T-cell (primary cell): Measurements from ENCODE around the gene TAF8. TPM values are rescaled to one million over a fixed set of nuclear protein-coding genes. Genes with fewer than 3 reads are reported as not detected.

Experiments used
- ATAC-seq, 4 experiments: fragments of 200-7000 bp in 3 of 4; fragments of 150-1000 bp in 1 of 4; cut with Tn5 transposase; replicated peaks in 1 of 4; 1 replicate in 3 of 4; 2 replicates in 1 of 4; pipeline ENCODE4 v1.10.0; 2021; ENCODE audit warnings: moderate library complexity in 3 of 4, mild to moderate bottlenecking in 2 of 4, moderate number of reproducible peaks in 1 of 4
- CTCF ChIA-PET, 2 donors: fragments of 300-600 bp; sonication (Branson Sonifier 250); formaldehyde crosslinking; loops; one replicate each; lab custom pipeline; 2022; ENCODE audit warnings: antibody characterized with exemption in 2 of 2; lab: Charles Lee
- POLR2A ChIA-PET, 2 donors: fragments of 300-600 bp; sonication (Branson Sonifier 250); formaldehyde crosslinking; loops; one replicate each; lab custom pipeline; 2022; ENCODE audit warnings: antibody characterized with exemption in 2 of 2; lab: Charles Lee
- DNase-seq, 35 experiments: peaks; one replicate each; pipeline versions ENCODE4 v3.0.0 to v3.0.0-alpha.2; 2013 to 2023
- H3K27ac ChIP-seq: one replicate; pipeline ENCODE4 v1.5.1; 2013; ENCODE audit warnings: low read length
- H3K27me3 ChIP-seq, 2 experiments: replicated peaks in 1 of 2; 1 replicate in 1 of 2; 2 replicates in 1 of 2; pipeline versions ENCODE4 v1.6.1 to v1.7.0; 2013; ENCODE audit warnings: low read length in 1 of 2, mixed read lengths in 1 of 2; ENCODE audit not compliant: control insufficient read depth in 2 of 2, insufficient read depth in 2 of 2; ENCODE audit errors: extremely low read depth in 1 of 2
- H3K36me3 ChIP-seq, 2 donors: 1 replicate in 1 of 2; 2 replicates in 1 of 2; pipeline versions ENCODE4 v1.6.1 to v1.7.0; 2013; ENCODE audit warnings: low read length in 1 of 2; ENCODE audit not compliant: control insufficient read depth in 2 of 2, insufficient read depth in 1 of 2; ENCODE audit errors: extremely low read depth in 1 of 2
- H3K4me1 ChIP-seq, 2 experiments: 1 replicate in 1 of 2; 2 replicates in 1 of 2; pipeline versions ENCODE4 v1.6.1 to v1.7.0; 2013; ENCODE audit warnings: low read length in 2 of 2, mixed read lengths in 1 of 2; ENCODE audit not compliant: insufficient read depth in 2 of 2, control insufficient read depth in 1 of 2; ENCODE audit errors: extremely low read depth in 1 of 2
- H3K4me3 ChIP-seq, 2 donors: 1 replicate in 1 of 2; 2 replicates in 1 of 2; pipeline versions ENCODE4 v1.5.1 to v1.7.0; 2013; ENCODE audit warnings: mild to moderate bottlenecking in 2 of 2, low read length in 1 of 2, moderate library complexity in 1 of 2; ENCODE audit not compliant: control insufficient read depth in 1 of 2; ENCODE audit errors: extremely low read depth in 1 of 2
- H3K9me3 ChIP-seq: 2 replicates; pipeline ENCODE4 v1.7.0; 2013
- H3K27ac Mint-ChIP-seq, 2 donors: one replicate each; pipeline ENCODE4 v1.8.0; 2020 to 2021; ENCODE audit warnings: mild to moderate bottlenecking in 2 of 2, mixed read lengths in 2 of 2
- H3K27me3 Mint-ChIP-seq, 2 donors: one replicate each; pipeline ENCODE4 v1.8.0; 2021 to 2022; ENCODE audit warnings: mixed read lengths in 2 of 2
- H3K36me3 Mint-ChIP-seq: one replicate; pipeline ENCODE4 v1.8.0; 2021; ENCODE audit warnings: mixed read lengths
- H3K4me1 Mint-ChIP-seq, 3 donors: one replicate each; pipeline ENCODE4 v1.8.0; 2020 to 2022; ENCODE audit warnings: mixed read lengths in 3 of 3, mild to moderate bottlenecking in 1 of 3
- H3K4me3 Mint-ChIP-seq, 3 donors: one replicate each; pipeline ENCODE4 v1.8.0; 2020 to 2022; ENCODE audit warnings: mild to moderate bottlenecking in 3 of 3, mixed read lengths in 3 of 3, moderate library complexity in 3 of 3
- H3K9me3 Mint-ChIP-seq, 3 donors: one replicate each; pipeline ENCODE4 v1.8.0; 2020 to 2022; ENCODE audit warnings: mixed read lengths in 3 of 3
- WGBS: methylation state at CpG from one replicate; pipeline ENCODE4 v1.1.5; 2013; ENCODE audit warnings: missing lambda C conversion rate; ENCODE audit not compliant: insufficient coverage; 5-methylcytosine and 5-hydroxymethylcytosine counted together
- total RNA-seq, 35 experiments: library from RNA in 6 of 35; stranded (reverse) in 6 of 35; fragments of 120-200 nt in 1 of 35; gene quantifications; one replicate each; pipeline versions ENCODE4 v1.2.1 to v1.2.4 and lab custom pipeline; 2013 to 2026

The TAF8 gene
- total RNA-seq, 5 donors from 2014 or later (not counting 1 experiment from before 2014, with no cell fraction given) = 46.0 to 55.5 (median 47.6) TPM

DNA sequence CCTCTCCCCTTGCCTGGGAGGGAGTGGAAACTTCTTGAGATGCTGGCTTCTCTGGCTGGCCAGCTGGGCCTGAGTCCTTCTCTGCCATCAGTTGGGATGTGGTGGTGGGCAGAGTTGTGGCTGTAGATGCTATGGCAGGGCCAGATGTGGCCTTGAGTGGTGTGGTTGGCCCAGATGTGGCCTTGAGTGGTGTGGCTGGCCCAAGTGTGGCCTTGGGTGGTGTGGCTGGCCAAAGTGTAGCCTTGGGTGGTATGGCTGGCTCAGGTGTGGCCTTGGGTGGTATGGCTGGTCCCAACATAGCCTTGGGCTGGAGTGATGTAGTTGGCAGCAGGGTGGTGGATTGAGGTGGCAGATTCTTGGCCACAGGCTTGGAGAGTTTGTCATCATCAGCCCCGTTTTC, 55.4 kb downstream of the TAF8 start:
- Mint-ChIP-seq H3K36me3 (no peaks in the 10 kb centered on the region), H3K27ac (no peak overlapping the region), H3K4me1 (peaks cover 0 to 8% (median 7%) of the 10 kb centered on the region in 3 donors), H3K9me3 (no peaks in the 10 kb centered on the region), H3K4me3 (peak overlapping the region in 2 of 3 donors; percentile 31 to 68), H3K27me3 (no peaks in the 10 kb centered on the region)
- CTCF ChIA-PET = no interaction called here
- H3K27me3 ChIP-seq = peaks cover 0 to 28% of the 10 kb centered on the region in 2 experiments
- H3K36me3 ChIP-seq = no peaks in the 10 kb centered on the region
- WGBS = no CpG with 5 or more reads among the region's 1 CpG
- POLR2A ChIA-PET = interaction anchor here in 1 of 2 donors (0.6 kb wide), 1 partner anchor 19 kb away, joined by 5 read pairs; no protein-coding TSS in a partner anchor
- ATAC-seq (no peak), DNase-seq (no peak)
- H3K9me3 ChIP-seq = no peaks in the 10 kb centered on the region
- H3K4me3 ChIP-seq = no peak overlapping the region
- H3K4me1 ChIP-seq = peaks cover 0 to 17% of the 10 kb centered on the region in 2 experiments
- H3K27ac ChIP-seq = no peak overlapping the region

DNA sequence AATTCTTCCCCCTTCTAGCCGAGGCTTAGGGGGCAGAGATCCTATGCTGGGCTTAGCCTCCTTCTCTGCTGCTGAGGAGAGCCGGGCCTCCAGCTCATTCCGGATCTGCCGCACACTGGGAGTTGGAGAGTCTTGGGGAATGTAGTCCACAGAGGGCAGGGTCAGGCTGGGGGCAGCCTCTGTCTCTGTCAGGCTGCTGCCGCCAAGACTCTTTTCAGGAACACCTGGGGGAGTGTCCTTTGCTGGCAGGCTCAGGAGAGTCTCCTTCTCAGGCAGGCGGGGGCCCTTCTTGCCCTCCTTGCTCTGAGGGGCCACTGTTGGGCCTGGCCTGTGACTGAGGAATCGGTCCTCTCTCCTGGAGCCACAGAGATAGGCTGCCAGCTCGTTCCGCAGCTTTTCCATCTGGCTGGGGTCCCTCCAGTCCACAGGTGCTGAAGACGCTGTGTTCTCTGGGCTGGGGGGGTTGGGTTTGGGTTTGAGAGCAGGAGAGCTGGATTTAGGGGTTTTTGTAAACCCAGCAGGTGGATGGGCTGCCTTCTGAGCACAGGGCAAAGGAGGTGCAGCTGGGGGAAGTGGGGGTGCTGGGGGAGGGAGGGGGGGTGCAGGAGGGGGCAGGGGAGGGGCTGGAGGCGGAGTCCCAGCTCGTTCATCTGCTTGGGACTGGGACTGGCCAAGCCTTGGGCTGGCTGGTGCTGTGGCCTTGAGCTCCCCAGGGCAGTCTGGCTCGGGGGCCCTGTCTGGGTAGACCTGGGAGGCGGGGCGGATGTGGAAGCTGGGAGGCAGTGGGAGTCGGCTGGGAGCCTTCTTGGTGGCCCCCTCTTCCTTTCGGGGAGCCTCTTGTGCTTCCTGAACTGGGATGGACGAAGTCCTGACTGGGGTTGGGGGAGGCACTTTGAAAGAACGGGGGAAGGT, 56.0 kb downstream of the TAF8 start:
- Mint-ChIP-seq H3K4me3 (peak overlapping the region in 1 of 3 donors; percentile 68), H3K27ac (no peak overlapping the region), H3K4me1 (peaks cover 0 to 8% (median 7%) of the 10 kb centered on the region in 3 donors), H3K9me3 (no peaks in the 10 kb centered on the region), H3K27me3 (no peaks in the 10 kb centered on the region), H3K36me3 (no peaks in the 10 kb centered on the region)
- Histone ChIP-seq H3K36me3 (no peaks in the 10 kb centered on the region), H3K4me1 (peaks cover 0 to 17% of the 10 kb centered on the region in 2 experiments), H3K27ac (no peak overlapping the region), H3K9me3 (no peaks in the 10 kb centered on the region), H3K27me3 (peaks cover 0 to 28% of the 10 kb centered on the region in 2 experiments), H3K4me3 (no peak overlapping the region)
- ChIA-PET POLR2A (interaction anchor here in 1 of 2 donors (0.6 kb wide), 1 partner anchor 20 kb away, joined by 5 read pairs; no protein-coding TSS in a partner anchor), CTCF (no interaction called here)
- DNase-seq (no peak), ATAC-seq (no peak)
- WGBS = 92% methylated on average over 13 of the region's 19 CpGs

DNA sequence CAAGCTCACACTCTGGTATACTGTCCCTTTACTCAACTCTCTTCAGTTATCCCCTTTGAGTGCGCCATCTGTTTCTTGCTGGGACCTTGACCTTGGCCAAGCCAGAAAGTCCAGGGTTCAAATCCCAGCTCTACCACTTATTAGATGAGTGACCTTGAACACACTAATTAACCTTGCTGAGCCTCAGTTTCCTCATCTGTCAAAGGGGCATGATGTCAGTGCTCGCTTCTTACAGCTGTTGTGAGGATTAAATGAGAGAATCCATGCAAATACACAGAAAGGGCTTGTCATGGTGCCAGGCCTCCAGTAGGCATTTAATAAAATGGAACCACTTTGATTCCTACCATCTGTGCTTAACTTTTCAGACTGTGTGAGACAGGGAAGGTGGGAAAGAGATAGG, 57.7 kb downstream of the TAF8 start:
- H3K4me3 Mint-ChIP-seq = no peak overlapping the region
- H3K27ac Mint-ChIP-seq = no peak overlapping the region

DNA sequence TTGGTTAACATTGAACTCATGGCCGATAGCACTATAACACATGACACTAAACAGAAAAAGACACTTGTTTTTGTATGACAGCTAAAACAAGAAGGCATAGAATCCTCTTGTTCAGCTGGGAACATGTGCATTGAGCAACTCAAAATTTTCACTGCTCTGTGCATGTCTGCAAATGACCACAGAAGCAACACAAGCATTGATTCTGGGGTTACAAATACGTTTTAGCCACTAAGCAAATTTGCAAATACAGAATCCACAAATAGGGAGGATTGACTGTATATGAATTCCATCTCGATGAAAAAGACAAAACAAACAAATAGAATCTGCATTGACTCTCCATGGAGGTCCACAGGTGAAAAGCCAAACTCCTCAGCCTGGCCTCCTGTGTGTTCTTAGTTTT, 60.4 kb downstream of the TAF8 start:
- POLR2A ChIA-PET = no interaction called here
- H3K27me3 ChIP-seq = peaks cover 0 to 22% of the 10 kb centered on the region in 2 experiments
- no CpG with 5 or more reads among the region's 3 CpGs for WGBS

More for the DNA sequence above, 57.7 kb downstream of the TAF8 start:
- Histone ChIP-seq H3K27ac (no peak overlapping the region), H3K36me3 (no peaks in the 10 kb centered on the region), H3K9me3 (no peaks in the 10 kb centered on the region), H3K4me3 (no peak overlapping the region), H3K4me1 (peaks cover 0 to 17% of the 10 kb centered on the region in 2 experiments), H3K27me3 (peaks cover 0 to 24% of the 10 kb centered on the region in 2 experiments)
- no peaks in the 10 kb centered on the region for H3K9me3 Mint-ChIP-seq
- ChIA-PET CTCF (no interaction called here), POLR2A (no interaction called here)
- ATAC-seq (no peak), DNase-seq (no peak)
- no peaks in the 10 kb centered on the region for H3K27me3 Mint-ChIP-seq
- H3K36me3 Mint-ChIP-seq = no peaks in the 10 kb centered on the region
- peaks cover 0 to 8% (median 7%) of the 10 kb centered on the region in 3 donors for H3K4me1 Mint-ChIP-seq
- WGBS = 90% methylated on average over 2 of the region's 2 CpGs

DNA sequence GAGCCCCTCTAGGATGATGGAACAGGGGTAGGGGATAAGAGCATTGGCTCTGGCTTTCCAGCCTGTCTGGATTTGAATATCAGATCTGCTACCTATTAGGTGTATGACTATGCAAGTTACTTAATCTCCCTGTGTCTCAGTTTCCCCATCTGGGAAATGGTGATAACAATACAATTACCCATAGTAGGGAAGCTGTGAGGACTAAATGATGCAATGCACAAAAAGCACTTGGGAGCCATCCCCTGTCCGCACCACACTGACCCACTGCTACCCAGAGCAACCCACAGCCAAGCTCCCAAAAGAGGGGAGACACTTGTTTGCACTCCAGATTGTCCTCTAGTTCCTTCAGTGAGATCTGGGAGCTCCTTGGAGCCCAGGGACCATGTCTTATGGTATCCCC, 62.0 kb downstream of the TAF8 start:
- Mint-ChIP-seq H3K4me3 (no peak overlapping the region), H3K36me3 (no peaks in the 10 kb centered on the region), H3K4me1 (no peaks in the 10 kb centered on the region), H3K27ac (no peak overlapping the region), H3K9me3 (no peaks in the 10 kb centered on the region), H3K27me3 (peaks cover 4 to 7% of the 10 kb centered on the region in 2 donors)
- WGBS = 100% methylated on average over 1 of the region's 1 CpG
- no peaks in the 10 kb centered on the region for H3K9me3 ChIP-seq
- no peaks in the 10 kb centered on the region for H3K36me3 ChIP-seq
- POLR2A ChIA-PET = no interaction called here
- H3K27ac ChIP-seq = no peak overlapping the region
- H3K4me1 ChIP-seq = no peaks in the 10 kb centered on the region
- H3K4me3 ChIP-seq = no peak overlapping the region
- CTCF ChIA-PET = interaction anchor here in 1 of 2 donors (0.5 kb wide), 1 partner anchor 331 kb away, joined by 4 read pairs; no protein-coding TSS in a partner anchor
- H3K27me3 ChIP-seq = peaks cover 0 to 12% of the 10 kb centered on the region in 2 experiments
- DNase-seq (no peak), ATAC-seq (no peak)

More for the DNA sequence above, 60.4 kb downstream of the TAF8 start:
- CTCF ChIA-PET = interaction anchor here in 1 of 2 donors (0.5 kb wide), 1 partner anchor 262 kb away, joined by 3 read pairs; no protein-coding TSS in a partner anchor
- DNase-seq (no peak), ATAC-seq (no peak)
- no peaks in the 10 kb centered on the region for H3K4me1 Mint-ChIP-seq
- no peak overlapping the region for H3K4me3 Mint-ChIP-seq
- H3K27ac Mint-ChIP-seq = no peak overlapping the region
- H3K36me3 ChIP-seq = no peaks in the 10 kb centered on the region
- H3K4me3 ChIP-seq = no peak overlapping the region
- no peaks in the 10 kb centered on the region for H3K9me3 ChIP-seq
- no peaks in the 10 kb centered on the region for H3K9me3 Mint-ChIP-seq
- H3K27me3 Mint-ChIP-seq = no peaks in the 10 kb centered on the region
- H3K27ac ChIP-seq = no peak overlapping the region
- no peaks in the 10 kb centered on the region for H3K36me3 Mint-ChIP-seq
- no peaks in the 10 kb centered on the region for H3K4me1 ChIP-seq

DNA sequence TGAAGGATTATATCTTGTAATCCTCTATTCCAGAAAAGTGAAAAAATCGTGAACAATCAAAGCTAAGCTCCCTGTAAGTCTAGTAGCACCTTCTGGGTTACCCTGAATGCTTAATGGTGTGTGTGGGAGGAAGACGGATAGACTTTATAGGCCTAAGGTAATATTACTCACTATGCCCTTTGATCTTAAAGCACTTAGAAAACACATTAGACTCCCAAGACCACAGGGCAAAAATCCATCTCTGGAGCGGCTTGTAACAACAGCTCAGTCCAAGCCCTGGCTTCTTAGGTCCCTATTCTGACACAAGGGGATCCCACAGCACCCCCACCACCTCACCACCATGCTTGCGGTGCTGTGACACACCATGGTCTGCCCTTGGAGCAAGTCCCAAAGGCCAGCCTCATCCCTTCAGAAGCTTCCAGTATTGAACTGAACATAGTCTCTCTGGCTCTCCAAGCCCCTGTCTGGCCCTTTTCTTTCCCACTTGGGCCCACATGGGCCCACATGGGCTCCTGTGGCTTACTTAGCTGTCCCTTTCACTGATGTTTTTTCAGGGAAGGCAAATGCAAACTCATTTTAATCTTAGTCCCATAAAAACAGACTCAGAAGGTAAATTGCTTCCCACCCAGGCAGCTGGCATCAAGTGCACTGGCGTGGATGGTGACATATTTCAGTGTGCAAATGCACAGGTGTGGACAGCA, 63.8 kb downstream of the TAF8 start:
- Histone ChIP-seq H3K27ac (no peak overlapping the region), H3K9me3 (no peaks in the 10 kb centered on the region), H3K27me3 (peaks cover 0 to 17% of the 10 kb centered on the region in 2 experiments), H3K36me3 (no peaks in the 10 kb centered on the region), H3K4me1 (no peaks in the 10 kb centered on the region), H3K4me3 (no peak overlapping the region)
- Mint-ChIP-seq H3K9me3 (no peaks in the 10 kb centered on the region), H3K27me3 (peaks cover 4 to 7% of the 10 kb centered on the region in 2 donors), H3K4me3 (no peak overlapping the region), H3K27ac (no peak overlapping the region), H3K4me1 (no peaks in the 10 kb centered on the region), H3K36me3 (no peaks in the 10 kb centered on the region)
- ChIA-PET POLR2A (no interaction called here), CTCF (no interaction called here)
- DNase-seq (no peak), ATAC-seq (no peak)
- 57% methylated on average over 2 of the region's 5 CpGs for WGBS
